Measurements from ENCODE around the gene ETV3L. TPM values are rescaled to one million over a fixed set of nuclear protein-coding genes. Genes with fewer than 3 reads are reported as not detected.
A peak's percentile ranks its signal among the peaks of the same experiment; 100 is the strongest.
"Not testable (repeated sequence)": the region's sequence is repeated elsewhere in the genome, so short reads cannot be mapped to it uniquely, and the experiment has no call there.

Gene ETV3L
- polyA plus RNA-seq, 3 donors from 2014 or later = not detected

- Mint-ChIP-seq H3K27ac (no peak overlapping the region), H3K4me3 (peak overlapping the region in 1 of 5 donors; percentile 24), H3K4me1 (peaks cover 4 to 5% of the 10 kb centered on the region in 2 donors), H3K9me3 (no peaks in the 10 kb centered on the region), H3K36me3 (no peaks in the 10 kb centered on the region), H3K27me3 (ENCODE audit: low read depth in 3 of 3) (peaks cover 6 to 11% (median 8%) of the 10 kb centered on the region in 3 donors)
- peak in 1 of 3 donors; percentile 7 for DNase-seq
Measured at GRCh38 chr1:157073944-157074685, 25.5 kb downstream of the ETV3L start.

DNA sequence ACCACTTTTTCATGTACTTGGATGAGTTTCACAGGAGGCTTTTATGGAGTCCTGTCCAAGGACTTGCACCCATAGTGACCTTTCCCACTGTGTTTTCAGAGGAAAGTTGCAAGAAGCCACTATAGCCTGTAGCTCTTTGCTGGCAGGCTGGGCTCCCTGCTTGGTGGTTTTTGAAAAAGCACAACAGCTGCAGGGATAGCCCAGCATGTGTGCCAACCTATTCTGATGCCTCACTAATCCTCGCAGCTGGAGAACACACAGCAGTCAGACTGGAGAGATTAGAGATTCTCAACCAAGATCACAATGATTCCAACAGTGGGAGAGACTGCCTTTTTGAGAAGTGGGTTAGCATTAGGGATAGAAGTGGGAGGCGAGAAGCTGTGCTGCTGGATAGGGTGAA, 30.0 kb downstream of the ETV3L start:
- no peaks in the 10 kb centered on the region for H3K9me3 Mint-ChIP-seq
- no peaks in the 10 kb centered on the region for H3K36me3 Mint-ChIP-seq
- H3K4me1 Mint-ChIP-seq = peaks cover 4 to 5% of the 10 kb centered on the region in 2 donors
- H3K27me3 Mint-ChIP-seq (ENCODE audit: low read depth in 3 of 3) = peaks cover 0 to 25% (median 5%) of the 10 kb centered on the region in 3 donors
- no peak overlapping the region for H3K4me3 Mint-ChIP-seq
- no peak for DNase-seq
- H3K27ac Mint-ChIP-seq = no peak overlapping the region

- Mint-ChIP-seq H3K9me3 (peaks cover 0 to 15% (median 8%) of the 10 kb centered on the region in 6 donors), H3K27me3 (ENCODE audit: low read depth in 3 of 3) (peaks cover 9 to 14% (median 13%) of the 10 kb centered on the region in 3 donors)
- not testable (repeated sequence) for H3K27ac Mint-ChIP-seq, H3K4me1 Mint-ChIP-seq, DNase-seq, H3K4me3 Mint-ChIP-seq, H3K36me3 Mint-ChIP-seq
Measured at GRCh38 chr1:157059241-157059640, 40.4 kb downstream of the ETV3L start.

DNA sequence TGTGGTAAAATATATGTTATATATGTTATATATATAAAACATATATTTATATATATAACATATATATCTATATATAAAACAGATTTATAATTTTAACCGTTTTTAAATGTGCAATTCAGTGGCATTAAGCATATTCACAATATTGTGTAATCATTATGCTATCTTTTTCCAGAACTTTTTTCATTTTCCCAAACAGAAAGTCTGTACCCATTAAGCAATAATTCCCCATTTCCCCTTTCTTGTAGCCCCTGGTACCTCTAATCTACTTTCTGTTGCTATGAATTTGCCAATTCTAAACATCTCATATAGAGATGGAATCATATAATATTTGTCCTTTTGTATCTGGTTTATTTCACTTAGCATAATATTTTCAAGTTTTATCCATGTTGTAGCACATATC, 43.3 kb downstream of the ETV3L start:
- Mint-ChIP-seq H3K27me3 (ENCODE audit: low read depth in 3 of 3) (peaks cover 7 to 24% (median 9%) of the 10 kb centered on the region in 3 donors), H3K36me3 (peaks cover 0 to 4% (median 3%) of the 10 kb centered on the region in 3 donors), H3K9me3 (peaks cover 5 to 19% (median 11%) of the 10 kb centered on the region in 6 donors), H3K4me3 (no peak overlapping the region), H3K4me1 (no peaks in the 10 kb centered on the region), H3K27ac (no peak overlapping the region)
- DNase-seq = no peak

DNA sequence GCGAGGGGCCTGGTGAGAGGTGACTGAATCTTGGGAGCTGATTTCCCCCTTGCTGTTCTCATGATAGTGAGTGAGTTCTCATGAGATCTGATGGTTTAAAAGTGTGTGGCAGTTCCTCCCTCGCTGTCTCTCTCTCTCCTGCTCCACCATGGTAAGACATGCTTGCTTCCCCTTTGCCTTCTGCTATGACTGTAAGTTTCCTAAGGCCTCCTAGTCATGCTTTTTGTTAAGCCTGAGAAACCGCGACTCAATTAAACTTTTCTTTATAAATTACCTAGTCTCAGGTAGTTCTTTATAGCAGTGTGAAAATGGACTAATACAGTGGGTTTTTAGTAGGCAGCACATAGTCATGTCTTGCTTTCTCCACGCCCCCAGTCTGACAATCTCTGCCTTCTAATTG, 43.9 kb downstream of the ETV3L start:
- not testable (repeated sequence) for H3K27ac Mint-ChIP-seq, H3K4me1 Mint-ChIP-seq, DNase-seq, H3K36me3 Mint-ChIP-seq, H3K4me3 Mint-ChIP-seq
- H3K9me3 Mint-ChIP-seq = peaks cover 5 to 17% (median 8%) of the 10 kb centered on the region in 6 donors
- H3K27me3 Mint-ChIP-seq (ENCODE audit: low read depth in 3 of 3) = peaks cover 7 to 23% (median 9%) of the 10 kb centered on the region in 3 donors

DNA sequence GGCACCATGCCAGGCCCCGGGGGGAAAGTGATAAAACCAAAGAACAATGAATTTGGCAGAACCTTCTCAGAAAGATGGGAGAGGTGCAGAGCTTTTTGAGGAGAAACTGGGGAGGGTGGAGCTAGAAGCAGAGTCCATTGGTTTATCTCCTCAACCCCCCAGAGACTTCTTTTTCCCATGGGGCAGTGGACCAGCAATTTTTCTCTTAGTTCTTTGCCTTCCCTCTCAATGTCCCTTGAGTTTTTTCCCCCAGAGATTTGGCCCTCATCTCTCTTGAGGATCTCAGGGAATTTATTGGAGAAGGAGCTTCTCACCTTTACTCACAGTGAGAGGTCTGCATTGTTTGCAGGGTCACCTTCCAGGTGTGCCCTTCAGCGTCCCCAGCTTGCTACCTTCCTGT, 48.8 kb downstream of the ETV3L start:
- Mint-ChIP-seq H3K27me3 (ENCODE audit: low read depth in 3 of 3) (peaks cover 12 to 41% (median 16%) of the 10 kb centered on the region in 3 donors), H3K9me3 (peaks cover 5 to 16% (median 8%) of the 10 kb centered on the region in 6 donors), H3K36me3 (peaks cover 0 to 4% (median 3%) of the 10 kb centered on the region in 3 donors), H3K27ac (no peak overlapping the region), H3K4me3 (no peak overlapping the region), H3K4me1 (peaks cover 3 to 7% of the 10 kb centered on the region in 2 donors)
- DNase-seq = no peak

DNA sequence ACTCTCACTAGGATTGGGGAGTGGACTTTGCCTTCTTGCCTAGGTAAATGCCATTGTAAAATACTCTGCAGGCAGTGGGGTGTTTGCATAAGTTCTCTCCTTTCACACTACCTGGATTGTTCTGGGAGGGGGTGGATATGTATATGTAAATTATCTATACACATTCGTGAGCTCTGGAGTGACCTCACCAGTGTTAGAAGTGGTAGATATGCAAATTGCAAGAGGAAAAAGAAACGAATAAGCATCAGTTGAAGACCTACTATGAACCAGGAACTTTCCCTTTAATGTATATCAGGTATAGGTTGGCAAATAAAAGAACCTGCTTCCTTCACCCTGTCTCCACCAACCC, 52.6 kb downstream of the ETV3L start:
- Mint-ChIP-seq H3K4me1 (peaks cover 7 to 18% of the 10 kb centered on the region in 2 donors), H3K27me3 (ENCODE audit: low read depth in 3 of 3) (peaks cover 12 to 38% (median 16%) of the 10 kb centered on the region in 3 donors), H3K4me3 (peak overlapping the region; percentile 49 to 87 (median 53)), H3K9me3 (peaks cover 0 to 11% (median 3%) of the 10 kb centered on the region in 6 donors), H3K36me3 (peaks cover 0 to 3% (median under 1%) of the 10 kb centered on the region in 3 donors), H3K27ac (no peak overlapping the region)
- DNase-seq = no peak

- DNase-seq = peak; percentile 18 to 25 (median 24)
- Mint-ChIP-seq H3K27ac (peak within 1 kb of the TSS in 4 of 6 donors; percentile 20 to 88 (median 66)), H3K4me1 (peaks cover 7 to 18% of the 10 kb centered on the region in 2 donors), H3K36me3 (peaks cover 0 to 3% (median 0%) of the 10 kb centered on the region in 3 donors), H3K4me3 (peak within 1 kb of the TSS; percentile 87 to 99 (median 92)), H3K27me3 (ENCODE audit: low read depth in 3 of 3) (peaks cover 12 to 34% (median 12%) of the 10 kb centered on the region in 3 donors), H3K9me3 (peaks cover 0 to 1% (median 0%) of the 10 kb centered on the region in 6 donors)
Measured at GRCh38 chr1:157045250-157046218, 54.1 kb downstream of the ETV3L start, which contains the start of gene ARHGEF11. TSS of gene ARHGEF11 (minus strand) at chr1:157045742. CDS start at chr1:157044330, 1,412 bp downstream.

DNA sequence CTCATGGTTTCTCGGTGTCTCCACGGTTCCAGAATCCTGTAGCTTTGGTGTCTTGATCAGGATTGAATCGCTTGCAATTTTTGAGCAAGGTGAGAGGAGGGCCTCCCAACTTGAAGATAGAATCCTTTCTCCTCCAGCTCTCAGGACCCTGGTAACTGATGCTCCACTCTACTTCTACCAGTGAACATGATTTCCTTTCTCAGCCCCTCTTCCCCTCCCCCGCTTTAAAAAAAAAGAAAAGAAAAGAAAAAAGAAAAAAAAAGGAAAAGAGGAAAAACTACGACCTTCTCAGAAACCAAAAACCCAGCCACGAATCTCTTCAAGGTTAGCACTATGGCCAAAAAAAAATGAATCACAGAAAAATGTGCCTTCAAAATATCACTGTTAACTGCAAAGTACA, 55.3 kb downstream of the ETV3L start:
- Mint-ChIP-seq H3K27me3 (ENCODE audit: low read depth in 3 of 3) (peaks cover 8 to 28% (median 15%) of the 10 kb centered on the region in 3 donors), H3K4me1 (peaks cover 7 to 18% of the 10 kb centered on the region in 2 donors), H3K27ac (no peak overlapping the region), H3K4me3 (peak overlapping the region in 4 of 5 donors; percentile 15 to 55 (median 36)), H3K9me3 (peaks cover 0 to 1% (median 0%) of the 10 kb centered on the region in 6 donors), H3K36me3 (peaks cover 0 to 3% (median 0%) of the 10 kb centered on the region in 3 donors)
- DNase-seq = no peak

DNA sequence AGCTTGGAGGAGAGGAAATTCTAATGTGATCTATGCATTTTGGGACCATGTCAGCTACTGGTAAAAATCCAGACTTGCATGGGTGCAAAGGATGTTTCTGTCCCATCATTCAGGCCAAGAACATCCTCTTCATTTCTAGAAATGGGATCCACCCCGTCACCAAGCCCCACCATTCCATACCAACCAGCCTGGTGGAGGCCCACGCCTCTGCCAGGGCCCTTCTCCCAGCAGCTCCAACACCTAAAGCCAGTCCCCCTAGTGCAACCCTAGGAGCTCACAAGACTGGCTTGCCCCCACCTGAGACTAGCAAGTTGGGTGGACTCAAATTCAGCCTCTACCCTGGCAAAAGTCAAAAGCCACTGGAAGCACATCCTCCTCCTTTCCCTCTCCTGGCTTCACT, 55.9 kb downstream of the ETV3L start:
- H3K4me1 Mint-ChIP-seq = peaks cover 7 to 18% of the 10 kb centered on the region in 2 donors
- H3K4me3 Mint-ChIP-seq = peak overlapping the region in 1 of 5 donors; percentile 49
- H3K27me3 Mint-ChIP-seq (ENCODE audit: low read depth in 3 of 3) = peaks cover 6 to 30% (median 16%) of the 10 kb centered on the region in 3 donors
- H3K27ac Mint-ChIP-seq = no peak overlapping the region
- H3K9me3 Mint-ChIP-seq = peaks cover 0 to 1% (median 0%) of the 10 kb centered on the region in 6 donors
- peaks cover 0 to 3% (median 0%) of the 10 kb centered on the region in 3 donors for H3K36me3 Mint-ChIP-seq
- no peak for DNase-seq

GRCh38 chr1:157042846-157043245, 56.8 kb downstream of the ETV3L start:
- Mint-ChIP-seq H3K9me3 (peaks cover 0 to 1% (median 0%) of the 10 kb centered on the region in 6 donors), H3K27ac (no peak overlapping the region), H3K27me3 (ENCODE audit: low read depth in 3 of 3) (peaks cover 6 to 30% (median 15%) of the 10 kb centered on the region in 3 donors), H3K36me3 (peaks cover 0 to 3% (median 0%) of the 10 kb centered on the region in 3 donors), H3K4me1 (peaks cover 7 to 18% of the 10 kb centered on the region in 2 donors), H3K4me3 (no peak overlapping the region)
- no peak for DNase-seq
